Hepatocyte (in vitro differentiated cells): ENCODE measurements around the gene TOMM7. TPM values are rescaled to one million over a fixed set of nuclear protein-coding genes. Genes with fewer than 3 reads are reported as not detected.
A peak's percentile ranks its signal among the peaks of the same experiment; 100 is the strongest.
"Not testable (repeated sequence)": the region's sequence is repeated elsewhere in the genome, so short reads cannot be mapped to it uniquely, and the experiment has no call there.

Source experiments
- DNase-seq: peaks from one replicate; pipeline ENCODE4 v3.0.0-alpha.2; 2016; ENCODE audit warnings: low spot score
- H2AFZ ChIP-seq: fragments of 200-600 bp; sonication (generic); 2 replicates; pipeline ENCODE4 v1.6.0; 2016; ENCODE audit warnings: antibody characterized with exemption, mild to moderate bottlenecking
- H3K27ac ChIP-seq: fragments of 200-600 bp; sonication (generic); 2 replicates; pipeline ENCODE4 v1.5.1; 2016; ENCODE audit warnings: mild to moderate bottlenecking
- H3K27me3 ChIP-seq: fragments of 200-600 bp; sonication (generic); 2 replicates; pipeline ENCODE4 v1.6.1; 2016
- H3K36me3 ChIP-seq: fragments of 200-600 bp; sonication (generic); replicated peaks from 2 replicates; pipeline ENCODE4 v1.5.1; 2016; ENCODE audit warnings: low read depth; ENCODE audit not compliant: insufficient read depth
- H3K4me1 ChIP-seq: fragments of 200-600 bp; sonication (generic); 2 replicates; pipeline ENCODE4 v1.5.1; 2016; ENCODE audit warnings: mild to moderate bottlenecking, moderate library complexity; ENCODE audit not compliant: insufficient read depth
- H3K4me2 ChIP-seq: fragments of 200-600 bp; sonication (generic); 2 replicates; pipeline ENCODE4 v1.6.0; 2016
- H3K4me3 ChIP-seq: fragments of 200-600 bp; sonication (generic); 2 replicates; pipeline ENCODE4 v1.5.1; 2016; ENCODE audit warnings: mild to moderate bottlenecking
- H3K79me2 ChIP-seq: fragments of 200-600 bp; sonication (generic); 2 replicates; pipeline ENCODE4 v1.6.0; 2017; ENCODE audit warnings: mild to moderate bottlenecking
- H3K9me2 ChIP-seq: fragments of 200-600 bp; sonication (generic); replicated peaks from 2 replicates; pipeline ENCODE4 v1.6.0; 2017; ENCODE audit warnings: mild to moderate bottlenecking; ENCODE audit not compliant: insufficient read depth
- H3K9me3 ChIP-seq: fragments of 200-600 bp; sonication (generic); 2 replicates; pipeline ENCODE4 v1.5.1; 2016; ENCODE audit warnings: low read depth, mild to moderate bottlenecking
- H4K20me1 ChIP-seq: fragments of 200-600 bp; sonication (generic); 2 replicates; pipeline ENCODE4 v1.6.0; 2016; ENCODE audit warnings: mild to moderate bottlenecking; ENCODE audit not compliant: insufficient read depth, poor library complexity, severe bottlenecking
- CTCF ChIP-seq: fragments of 200-600 bp; sonication (generic); IDR thresholded peaks from 2 replicates; pipeline ENCODE4 v1.5.1; 2016; ENCODE audit warnings: antibody characterized with exemption, mild to moderate bottlenecking; ENCODE audit not compliant: poor library complexity
- EZH2 ChIP-seq: fragments of 200-600 bp; sonication (generic); IDR thresholded peaks from 2 replicates; pipeline ENCODE4 v1.6.1; 2016; ENCODE audit warnings: antibody characterized with exemption, mild to moderate bottlenecking, borderline replicate concordance
- EZH2phosphoT487 ChIP-seq: fragments of 200-600 bp; sonication (generic); IDR thresholded peaks from one replicate; pipeline ENCODE4 v1.6.1; 2018; ENCODE audit warnings: antibody characterized with exemption, mild to moderate bottlenecking, low read depth, moderate library complexity; ENCODE audit not compliant: unreplicated experiment, severe bottlenecking
- WGBS: methylation state at CpG from one replicate; pipeline ENCODE4 v1.1.6; 2016; ENCODE audit warnings: low lambda C conversion rate; ENCODE audit errors: missing lambda C conversion rate; 5-methylcytosine and 5-hydroxymethylcytosine counted together
- polyA plus RNA-seq: library from polyadenylated mRNA; unstranded; fragments of >200 nt; fragmentation: Nextera tagmentation; extraction: Ambion mirVana; gene quantifications from 2 replicates; pipeline ENCODE4 v1.2.1, GENCODE V29; 2016
- total RNA-seq: library from RNA; depleted of rRNA; stranded (reverse); fragments of >200 nt; gene quantifications from 2 replicates; pipeline ENCODE4 v1.2.3, GENCODE V29; 2014

The TOMM7 gene
- total and polyA plus RNA-seq, 2 experiments from 2014 or later: 215 to 322 TPM

GRCh38 chr7:22809902-22810642, 12.6 kb downstream of the TOMM7 start:
- Histone ChIP-seq H3K27ac (peak overlapping the region; percentile 65), H3K4me2 (no peak overlapping the region), H3K36me3 (no peaks in the 10 kb centered on the region), H4K20me1 (no peaks in the 10 kb centered on the region), H3K9me3 (no peaks in the 10 kb centered on the region), H3K4me3 (no peak overlapping the region), H3K79me2 (no peaks in the 10 kb centered on the region), H2AFZ (no peak overlapping the region), H3K4me1 (no peaks in the 10 kb centered on the region), H3K27me3 (no peaks in the 10 kb centered on the region), H3K9me2 (no peaks in the 10 kb centered on the region)
- DNase-seq: no peak
- no peak for TF ChIP-seq EZH2
- no peak for TF ChIP-seq EZH2phosphoT487
- no peak for TF ChIP-seq CTCF
- WGBS: 96% methylated on average over 4 of the region's 4 CpGs

- TF ChIP-seq EZH2: no peak
- no peak for TF ChIP-seq EZH2phosphoT487
- no peak for TF ChIP-seq CTCF
- Histone ChIP-seq H3K4me1 (no peaks in the 10 kb centered on the region), H2AFZ (no peak overlapping the region), H3K9me2 (no peaks in the 10 kb centered on the region), H4K20me1 (no peaks in the 10 kb centered on the region), H3K79me2 (no peaks in the 10 kb centered on the region), H3K27me3 (no peaks in the 10 kb centered on the region), H3K4me3 (no peak overlapping the region), H3K27ac (no peak overlapping the region), H3K4me2 (no peak overlapping the region), H3K9me3 (no peaks in the 10 kb centered on the region), H3K36me3 (no peaks in the 10 kb centered on the region)
- WGBS: 87% methylated on average over 6 of the region's 6 CpGs
- DNase-seq: no peak
Measured at GRCh38 chr7:22808140-22808539, 14.5 kb downstream of the TOMM7 start.

GRCh38 chr7:22806752-22807151, 15.9 kb downstream of the TOMM7 start:
- Histone ChIP-seq H3K36me3 (no peaks in the 10 kb centered on the region), H3K4me2 (no peak overlapping the region), H3K27ac (no peak overlapping the region), H3K27me3 (no peaks in the 10 kb centered on the region), H2AFZ (no peak overlapping the region), H3K4me1 (no peaks in the 10 kb centered on the region), H3K4me3 (no peak overlapping the region), H3K9me3 (no peaks in the 10 kb centered on the region), H3K79me2 (no peaks in the 10 kb centered on the region), H4K20me1 (no peaks in the 10 kb centered on the region), H3K9me2 (no peaks in the 10 kb centered on the region)
- whole genome bisulfite sequencing: 89% methylated on average over 4 of the region's 4 CpGs
- no peak for TF ChIP-seq EZH2phosphoT487
- TF ChIP-seq CTCF: no peak
- no peak for TF ChIP-seq EZH2
- no peak for DNase-seq

- DNase-seq: no peak
- Histone ChIP-seq H3K79me2 (no peaks in the 10 kb centered on the region), H3K4me2 (no peak overlapping the region), H3K4me1 (no peaks in the 10 kb centered on the region), H3K27me3 (no peaks in the 10 kb centered on the region), H3K9me2 (no peaks in the 10 kb centered on the region), H2AFZ (no peak overlapping the region), H3K27ac (no peak overlapping the region), H3K36me3 (no peaks in the 10 kb centered on the region), H3K9me3 (no peaks in the 10 kb centered on the region), H4K20me1 (no peaks in the 10 kb centered on the region), H3K4me3 (no peak overlapping the region)
- 95% methylated on average over 2 of the region's 2 CpGs for WGBS
- TF ChIP-seq EZH2: no peak
- TF ChIP-seq EZH2phosphoT487: no peak
- no peak for TF ChIP-seq CTCF
Measured at GRCh38 chr7:22805227-22805626, 17.4 kb downstream of the TOMM7 start.

- H3K4me2 ChIP-seq, H2AFZ ChIP-seq, H3K79me2 ChIP-seq, H3K4me1 ChIP-seq, H3K36me3 ChIP-seq, H3K4me3 ChIP-seq, H3K27ac ChIP-seq, H3K9me3 ChIP-seq, H3K27me3 ChIP-seq, H4K20me1 ChIP-seq, H3K9me2 ChIP-seq, DNase-seq: not testable (repeated sequence)
- 66% methylated on average over 4 of the region's 4 CpGs for WGBS
Measured at GRCh38 chr7:22802831-22803230, 19.8 kb downstream of the TOMM7 start.
